ENCODE measurements around the gene CDX2. TPM values are rescaled to one million over a fixed set of nuclear protein-coding genes. Genes with fewer than 3 reads are reported as not detected.
A peak's percentile ranks its signal among the peaks of the same experiment; 100 is the strongest.

The CDX2 gene
- total RNA-seq (34.6 and 40.0 TPM in 2 replicates), polyA plus RNA-seq (52.4 and 60.6 TPM in 2 replicates)

GRCh38 chr13:27969082-27969865, at the start of gene CDX2:
Gene CDX2, minus strand, starts transcription at chr13:27969315. Its CDS starts 309 bp downstream, at chr13:27969006.
- peaks cover 6% of the 10 kb centered on the region for H4K20me1 ChIP-seq (ENCODE audit: insufficient read depth, poor library complexity, severe bottlenecking)

GRCh38 chr13:28014301-28014700, 45.2 kb upstream of the CDX2 start:
- Histone ChIP-seq H2AFZ (no peak overlapping the region), H3K4me1 (ENCODE audit: insufficient read depth) (no peaks in the 10 kb centered on the region), H4K20me1 (ENCODE audit: insufficient read depth, poor library complexity, severe bottlenecking) (no peaks in the 10 kb centered on the region), H3K9me2 (replicated peaks; ENCODE audit: insufficient read depth) (no peaks in the 10 kb centered on the region), H3K27me3 (no peaks in the 10 kb centered on the region), H3K79me2 (no peaks in the 10 kb centered on the region), H3K9me3 (ENCODE audit: low read depth) (no peaks in the 10 kb centered on the region), H3K27ac (no peak overlapping the region), H3K4me3 (no peak overlapping the region), H3K4me2 (no peak overlapping the region), H3K36me3 (replicated peaks; ENCODE audit: insufficient read depth, low read depth) (no peaks in the 10 kb centered on the region)
- 53% methylated on average over 3 of the region's 3 CpGs for WGBS (ENCODE audit: low lambda C conversion rate, missing lambda C conversion rate)
- no peak for TF ChIP-seq EZH2 (IDR thresholded peaks at IDR 0.05; ENCODE audit: borderline replicate concordance)
- no peak for TF ChIP-seq CTCF (IDR thresholded peaks at IDR 0.05; ENCODE audit: poor library complexity)
- TF ChIP-seq EZH2phosphoT487 (IDR thresholded peaks at IDR 0.05; ENCODE audit: low read depth, severe bottlenecking, unreplicated experiment), result no peak
- DNase-seq (ENCODE audit: low spot score), result no peak

More at GRCh38 chr13:27969082-27969865, at the start of gene CDX2:
- DNase-seq (ENCODE audit: low spot score), result peak; percentile 86
- no peaks in the 10 kb centered on the region for H3K9me2 ChIP-seq (replicated peaks; ENCODE audit: insufficient read depth)
- 4% methylated on average over 22 of the region's 34 CpGs for WGBS (ENCODE audit: low lambda C conversion rate, missing lambda C conversion rate)
- H3K4me2 ChIP-seq, result peak within 1 kb of the TSS; percentile 92
- H3K79me2 ChIP-seq, result peaks cover 49% of the 10 kb centered on the region
- TF ChIP-seq EZH2 (IDR thresholded peaks at IDR 0.05; ENCODE audit: borderline replicate concordance) (no peak), EZH2phosphoT487 (IDR thresholded peaks at IDR 0.05; ENCODE audit: low read depth, severe bottlenecking, unreplicated experiment) (peak; percentile 17), CTCF (IDR thresholded peaks at IDR 0.05; ENCODE audit: poor library complexity) (no peak)
- H3K4me3 ChIP-seq, result peak within 1 kb of the TSS; percentile 58
- H2AFZ ChIP-seq, result peak within 1 kb of the TSS; percentile 20
- H3K27ac ChIP-seq, result peak within 1 kb of the TSS; percentile 98
- H3K9me3 ChIP-seq (ENCODE audit: low read depth), result no peaks in the 10 kb centered on the region
- H3K4me1 ChIP-seq (ENCODE audit: insufficient read depth), result peaks cover 10% of the 10 kb centered on the region
- H3K27me3 ChIP-seq, result peaks cover 95% of the 10 kb centered on the region
- no peaks in the 10 kb centered on the region for H3K36me3 ChIP-seq (replicated peaks; ENCODE audit: insufficient read depth, low read depth)

- no peak overlapping the region for H2AFZ ChIP-seq
- H4K20me1 ChIP-seq (ENCODE audit: insufficient read depth, poor library complexity, severe bottlenecking), result no peaks in the 10 kb centered on the region
- no peaks in the 10 kb centered on the region for H3K9me3 ChIP-seq (ENCODE audit: low read depth)
- no peaks in the 10 kb centered on the region for H3K36me3 ChIP-seq (replicated peaks; ENCODE audit: insufficient read depth, low read depth)
- H3K79me2 ChIP-seq, result no peaks in the 10 kb centered on the region
- no peak overlapping the region for H3K4me2 ChIP-seq
- no peak overlapping the region for H3K27ac ChIP-seq
- H3K4me3 ChIP-seq, result no peak overlapping the region
- 94% methylated on average over 1 of the region's 1 CpG for WGBS (ENCODE audit: low lambda C conversion rate, missing lambda C conversion rate)
- H3K27me3 ChIP-seq, result no peaks in the 10 kb centered on the region
- H3K9me2 ChIP-seq (replicated peaks; ENCODE audit: insufficient read depth), result no peaks in the 10 kb centered on the region
- no peak for TF ChIP-seq EZH2 (IDR thresholded peaks at IDR 0.05; ENCODE audit: borderline replicate concordance)
- no peak for TF ChIP-seq EZH2phosphoT487 (IDR thresholded peaks at IDR 0.05; ENCODE audit: low read depth, severe bottlenecking, unreplicated experiment)
- no peak for TF ChIP-seq CTCF (IDR thresholded peaks at IDR 0.05; ENCODE audit: poor library complexity)
- H3K4me1 ChIP-seq (ENCODE audit: insufficient read depth), result no peaks in the 10 kb centered on the region
- no peak for DNase-seq (ENCODE audit: low spot score)
Observed at GRCh38 chr13:28013482-28013881, 44.4 kb upstream of the CDX2 start.
